DND-41 (cell line): ENCODE results near the gene CCDC92.

ENCODE experiments used
- ATAC-seq: fragments of 200-7000 bp; cut with Tn5 transposase; 3 replicates; pipeline ENCODE4 v1.9.1; 2021; ENCODE audit warnings: low read depth; ENCODE audit not compliant: insufficient read depth
- DNase-seq: peaks from one replicate; pipeline ENCODE4 v3.0.0-alpha.2; 2020
- H2AFZ ChIP-seq: 2 replicates; pipeline ENCODE4 v1.6.0; 2012; ENCODE audit warnings: low read depth, low read length
- H3K27ac ChIP-seq: 2 replicates; pipeline ENCODE4 v1.5.1; 2012; ENCODE audit warnings: low read length, inconsistent platforms
- H3K27me3 ChIP-seq: fragments of 200-600 bp; sonication (generic); 2 replicates; pipeline ENCODE4 v1.6.0; 2012; ENCODE audit warnings: low read length, mild to moderate bottlenecking, inconsistent platforms; ENCODE audit not compliant: insufficient read depth, poor library complexity
- H3K36me3 ChIP-seq: 2 replicates; pipeline ENCODE4 v1.5.1; 2012; ENCODE audit warnings: low read length, inconsistent platforms; ENCODE audit not compliant: insufficient read depth
- H3K4me1 ChIP-seq: 2 replicates; pipeline ENCODE4 v1.5.1; 2012; ENCODE audit warnings: mild to moderate bottlenecking, low read length; ENCODE audit not compliant: insufficient read depth
- H3K4me2 ChIP-seq: 2 replicates; pipeline ENCODE4 v1.6.0; 2012; ENCODE audit warnings: mild to moderate bottlenecking, moderate library complexity, low read length, inconsistent platforms; ENCODE audit not compliant: insufficient read depth
- H3K4me3 ChIP-seq, 2 experiments: fragments of 200-600 bp in 1 of 2; shearing (Covaris generic) in 1 of 2; 2 replicates each; pipeline ENCODE4 v1.5.1; 2012 to 2016; ENCODE audit warnings: inconsistent platforms in 2 of 2, low read length in 2 of 2, mild to moderate bottlenecking in 2 of 2, low read depth in 1 of 2, moderate library complexity in 1 of 2
- H3K79me2 ChIP-seq: 2 replicates; pipeline ENCODE4 v1.6.0; 2012; ENCODE audit warnings: low read length, inconsistent platforms; ENCODE audit not compliant: insufficient read depth
- H3K9ac ChIP-seq: 2 replicates; pipeline ENCODE4 v1.6.0; 2012; ENCODE audit warnings: low read depth, mild to moderate bottlenecking, inconsistent platforms, low read length, moderate library complexity
- H3K9me3 ChIP-seq: 2 replicates; pipeline ENCODE4 v1.5.1; 2012; ENCODE audit warnings: low read length, moderate library complexity, mild to moderate bottlenecking, inconsistent platforms; ENCODE audit not compliant: insufficient read depth, severe bottlenecking
- H4K20me1 ChIP-seq: 2 replicates; pipeline ENCODE4 v1.6.0; 2012; ENCODE audit warnings: low read length; ENCODE audit not compliant: insufficient read depth
- CTCF ChIP-seq: IDR thresholded peaks from 2 replicates; pipeline ENCODE4 v1.5.1; 2012; ENCODE audit warnings: borderline replicate concordance, low read length, moderate library complexity, mild to moderate bottlenecking; ENCODE audit not compliant: poor library complexity, severe bottlenecking; ENCODE audit errors: extremely low read depth
- EZH2 ChIP-seq: IDR thresholded peaks from 3 replicates; pipeline ENCODE4 v1.6.1; 2012; ENCODE audit warnings: borderline replicate concordance, low read depth, mild to moderate bottlenecking, moderate library complexity, low read length, inconsistent platforms; ENCODE audit not compliant: severe bottlenecking

The CCDC92 gene

DNA sequence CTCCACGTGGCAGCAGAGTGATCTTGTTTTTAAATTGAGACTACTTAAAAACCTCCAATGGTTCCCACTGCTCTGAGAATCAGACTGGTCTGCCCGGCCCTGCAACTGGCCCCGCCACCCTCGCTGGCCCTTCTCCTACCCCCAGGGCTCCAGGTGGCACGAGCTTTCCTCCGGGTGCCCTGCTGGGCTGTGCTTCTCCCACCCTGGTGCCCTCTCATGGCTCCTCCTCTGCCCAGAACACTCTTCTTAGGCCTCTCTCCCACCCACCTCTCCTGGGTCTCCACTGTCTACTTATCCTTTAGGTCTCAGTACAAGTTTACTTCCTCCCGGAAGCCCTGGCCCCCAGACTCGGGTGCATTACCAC is 26.5 kb downstream of the CCDC92 start:
- H2AFZ ChIP-seq = no peak overlapping the region
- no peaks in the 10 kb centered on the region for H3K79me2 ChIP-seq
- H3K9ac ChIP-seq = no peak overlapping the region
- no peak overlapping the region for H3K27ac ChIP-seq
- H3K36me3 ChIP-seq = 0 out of 2 replicates have a peak, but pooled peaks cover 4% of the 10 kb centered on the region
- H3K9me3 ChIP-seq = no peaks in the 10 kb centered on the region
- no peaks in the 10 kb centered on the region; the same call in 1 of the 2 replicates for H4K20me1 ChIP-seq
- no peak overlapping the region for H3K4me3 ChIP-seq
- no peak for TF ChIP-seq CTCF
- no peak for TF ChIP-seq EZH2
- no peaks in the 10 kb centered on the region for H3K27me3 ChIP-seq
- H3K4me2 ChIP-seq = no peak overlapping the region
- ATAC-seq = no peak
- DNase-seq = no peak
- H3K4me1 ChIP-seq = no peaks in the 10 kb centered on the region

- ATAC-seq (no peak), DNase-seq (no peak)
- no peaks in the 10 kb centered on the region; the same call in 1 of the 2 replicates for H4K20me1 ChIP-seq
- no peaks in the 10 kb centered on the region for H3K4me1 ChIP-seq
- H3K27me3 ChIP-seq = no peaks in the 10 kb centered on the region
- no peak overlapping the region for H2AFZ ChIP-seq
- 0 out of 2 replicates have a peak, but pooled peaks cover 4% of the 10 kb centered on the region for H3K36me3 ChIP-seq
- TF ChIP-seq EZH2 = no peak
- TF ChIP-seq CTCF = no peak
- H3K27ac ChIP-seq = no peak overlapping the region
- H3K4me2 ChIP-seq = no peak overlapping the region
- H3K9me3 ChIP-seq = no peaks in the 10 kb centered on the region
- no peak overlapping the region for H3K9ac ChIP-seq
- H3K79me2 ChIP-seq = no peaks in the 10 kb centered on the region
- no peak overlapping the region for H3K4me3 ChIP-seq
Observed at GRCh38 chr12:123945287-123946151, 27.1 kb downstream of the CCDC92 start.

DNA sequence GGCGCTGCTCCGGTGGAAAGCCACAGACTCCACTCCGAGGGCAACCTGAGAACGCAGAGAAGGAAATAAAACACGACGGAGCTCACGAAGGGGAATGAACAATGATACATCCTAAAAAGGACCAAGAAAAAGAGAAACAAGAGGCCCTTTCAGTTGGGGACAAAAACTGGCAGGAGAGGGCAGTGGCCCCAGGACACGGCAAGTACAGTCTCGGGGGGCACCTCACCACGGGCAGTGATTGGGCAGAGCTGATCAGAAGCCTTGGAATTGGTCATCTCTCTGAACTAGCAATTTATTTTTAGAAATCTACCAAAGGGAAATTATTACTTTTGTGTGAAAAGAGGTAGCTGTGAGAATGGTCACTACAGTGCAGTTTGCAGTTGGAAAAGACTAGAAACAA is 27.9 kb downstream of the CCDC92 start:
- Histone ChIP-seq H3K9ac (no peak overlapping the region), H3K4me2 (no peak overlapping the region), H3K4me3 (no peak overlapping the region), H3K79me2 (no peaks in the 10 kb centered on the region), H3K27ac (no peak overlapping the region), H3K27me3 (no peaks in the 10 kb centered on the region), H2AFZ (no peak overlapping the region), H3K4me1 (no peaks in the 10 kb centered on the region), H3K9me3 (no peaks in the 10 kb centered on the region), H3K36me3 (0 out of 2 replicates have a peak, but pooled peaks cover 4% of the 10 kb centered on the region), H4K20me1 (no peaks in the 10 kb centered on the region; the same call in 1 of the 2 replicates)
- ATAC-seq (no peak), DNase-seq (no peak)
- no peak for TF ChIP-seq CTCF
- TF ChIP-seq EZH2 = no peak
